ENCODE measurements around the gene SEC61A2.

The SEC61A2 gene

DNA sequence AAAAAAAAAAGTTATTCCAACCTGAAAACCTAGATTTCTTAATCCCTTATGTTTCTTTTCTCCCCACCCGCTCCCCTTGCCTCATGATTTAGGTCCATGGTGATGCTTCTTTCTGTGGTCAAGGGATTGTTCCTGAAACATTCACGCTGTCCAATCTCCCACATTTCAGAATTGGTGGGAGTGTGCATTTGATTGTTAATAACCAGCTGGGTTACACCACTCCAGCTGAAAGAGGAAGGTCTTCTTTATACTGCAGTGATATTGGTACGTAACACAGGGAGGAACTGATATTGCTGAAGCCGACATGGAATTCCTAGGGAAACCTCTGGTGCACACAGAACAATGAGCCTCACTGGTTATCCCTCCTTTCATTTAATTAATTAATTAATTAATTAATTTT is 38.1 kb upstream of the SEC61A2 start:
- TF ChIP-seq TAF1 (IDR thresholded peaks at IDR 0.05; ENCODE audit: borderline replicate concordance, insufficient read depth, low read length) = no peak
- TF ChIP-seq, protein P1, sequence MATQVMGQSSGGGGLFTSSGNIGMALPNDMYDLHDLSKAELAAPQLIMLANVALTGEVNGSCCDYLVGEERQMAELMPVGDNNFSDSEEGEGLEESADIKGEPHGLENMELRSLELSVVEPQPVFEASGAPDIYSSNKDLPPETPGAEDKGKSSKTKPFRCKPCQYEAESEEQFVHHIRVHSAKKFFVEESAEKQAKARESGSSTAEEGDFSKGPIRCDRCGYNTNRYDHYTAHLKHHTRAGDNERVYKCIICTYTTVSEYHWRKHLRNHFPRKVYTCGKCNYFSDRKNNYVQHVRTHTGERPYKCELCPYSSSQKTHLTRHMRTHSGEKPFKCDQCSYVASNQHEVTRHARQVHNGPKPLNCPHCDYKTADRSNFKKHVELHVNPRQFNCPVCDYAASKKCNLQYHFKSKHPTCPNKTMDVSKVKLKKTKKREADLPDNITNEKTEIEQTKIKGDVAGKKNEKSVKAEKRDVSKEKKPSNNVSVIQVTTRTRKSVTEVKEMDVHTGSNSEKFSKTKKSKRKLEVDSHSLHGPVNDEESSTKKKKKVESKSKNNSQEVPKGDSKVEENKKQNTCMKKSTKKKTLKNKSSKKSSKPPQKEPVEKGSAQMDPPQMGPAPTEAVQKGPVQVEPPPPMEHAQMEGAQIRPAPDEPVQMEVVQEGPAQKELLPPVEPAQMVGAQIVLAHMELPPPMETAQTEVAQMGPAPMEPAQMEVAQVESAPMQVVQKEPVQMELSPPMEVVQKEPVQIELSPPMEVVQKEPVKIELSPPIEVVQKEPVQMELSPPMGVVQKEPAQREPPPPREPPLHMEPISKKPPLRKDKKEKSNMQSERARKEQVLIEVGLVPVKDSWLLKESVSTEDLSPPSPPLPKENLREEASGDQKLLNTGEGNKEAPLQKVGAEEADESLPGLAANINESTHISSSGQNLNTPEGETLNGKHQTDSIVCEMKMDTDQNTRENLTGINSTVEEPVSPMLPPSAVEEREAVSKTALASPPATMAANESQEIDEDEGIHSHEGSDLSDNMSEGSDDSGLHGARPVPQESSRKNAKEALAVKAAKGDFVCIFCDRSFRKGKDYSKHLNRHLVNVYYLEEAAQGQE (IDR thresholded peaks at IDR 0.05; ENCODE audit: insufficient read depth in 1 of 2, low read depth in 2 of 2, low read length in 2 of 2) = no peak
- TF ChIP-seq POLR2AphosphoS5 (IDR thresholded peaks at IDR 0.05; ENCODE audit: low read depth, low read length) = no peak
- TF ChIP-seq FOXP2 (optimal IDR thresholded peaks at IDR 0.05; ENCODE audit: borderline replicate concordance, extremely low read depth, extremely low read length, insufficient read depth) = no peak
- no peak for TF ChIP-seq SIN3A (IDR thresholded peaks at IDR 0.05; ENCODE audit: borderline replicate concordance, insufficient read depth, low read length)

DNA sequence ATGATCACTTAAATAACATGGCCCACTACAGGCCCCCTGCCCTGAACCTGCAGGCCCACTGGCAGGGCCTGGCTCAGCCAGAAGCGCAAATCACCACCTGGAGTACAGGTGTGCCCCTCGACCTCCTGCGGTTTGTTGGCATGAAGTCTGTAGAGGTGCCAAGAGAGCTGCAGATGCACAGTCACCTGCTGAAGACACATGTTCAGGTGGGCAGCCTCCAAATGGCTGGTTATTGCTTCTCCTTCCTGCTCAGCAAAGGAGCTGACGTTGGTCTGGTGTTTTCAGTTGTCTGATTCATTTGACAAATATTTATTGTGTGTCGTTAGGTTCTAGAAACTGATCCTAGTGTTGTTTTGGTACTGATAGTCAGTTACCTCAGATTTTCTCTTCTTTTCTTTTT is 31.7 kb upstream of the SEC61A2 start:
- TF ChIP-seq SIN3A (IDR thresholded peaks at IDR 0.05; ENCODE audit: borderline replicate concordance, insufficient read depth, low read length) = no peak
- no peak for TF ChIP-seq TAF1 (IDR thresholded peaks at IDR 0.05; ENCODE audit: borderline replicate concordance, insufficient read depth, low read length)
- no peak for TF ChIP-seq POLR2AphosphoS5 (IDR thresholded peaks at IDR 0.05; ENCODE audit: low read depth, low read length)
- TF ChIP-seq, protein P1 (IDR thresholded peaks at IDR 0.05; ENCODE audit: insufficient read depth in 1 of 2, low read depth in 2 of 2, low read length in 2 of 2) = no peak
- no peak for TF ChIP-seq FOXP2 (optimal IDR thresholded peaks at IDR 0.05; ENCODE audit: borderline replicate concordance, extremely low read depth, extremely low read length, insufficient read depth)

DNA sequence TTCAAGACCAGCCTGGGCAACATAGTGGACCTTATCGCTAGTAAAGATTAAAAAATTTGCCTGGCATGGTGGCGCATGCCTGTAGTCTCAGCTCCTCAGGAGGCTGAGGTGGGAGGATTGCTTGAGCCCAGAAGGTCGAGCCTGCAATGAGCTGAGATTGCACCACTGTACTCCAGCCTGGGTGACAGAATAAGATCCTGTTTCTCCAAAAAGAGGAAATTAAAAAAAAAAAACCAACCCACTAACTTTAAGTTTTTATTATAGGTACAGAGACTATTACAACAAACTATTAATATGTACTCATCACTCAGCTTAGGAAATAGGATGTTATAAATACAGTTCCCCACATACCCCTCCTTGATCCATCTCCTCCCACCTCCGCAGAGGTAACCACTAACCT is 30.5 kb upstream of the SEC61A2 start:
- TF ChIP-seq SIN3A (IDR thresholded peaks at IDR 0.05; ENCODE audit: borderline replicate concordance, insufficient read depth, low read length) (no peak), TAF1 (IDR thresholded peaks at IDR 0.05; ENCODE audit: borderline replicate concordance, insufficient read depth, low read length) (no peak), FOXP2 (optimal IDR thresholded peaks at IDR 0.05; ENCODE audit: borderline replicate concordance, extremely low read depth, extremely low read length, insufficient read depth) (no peak), POLR2AphosphoS5 (IDR thresholded peaks at IDR 0.05; ENCODE audit: low read depth, low read length) (no peak)
- TF ChIP-seq, protein P1 (IDR thresholded peaks at IDR 0.05; ENCODE audit: insufficient read depth in 1 of 2, low read depth in 2 of 2, low read length in 2 of 2) = no peak

DNA sequence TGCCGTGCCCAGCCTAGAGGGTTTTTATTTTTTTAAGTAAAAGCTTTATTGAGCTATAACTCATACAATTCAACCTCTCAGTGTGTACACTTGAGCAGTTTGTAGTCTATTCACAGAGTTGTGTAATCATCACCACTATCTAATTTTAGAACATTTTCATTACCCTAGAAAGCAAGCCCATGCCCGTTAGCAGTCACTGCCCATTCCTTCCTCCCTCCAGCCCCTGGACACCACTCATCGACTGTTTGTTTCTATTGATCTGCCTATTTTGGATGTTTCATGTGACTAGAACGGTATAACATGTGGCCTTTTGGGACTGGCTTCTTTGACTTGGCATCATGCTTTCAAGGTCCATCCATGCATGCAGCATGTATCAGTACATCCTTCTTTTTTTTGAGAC is 25.7 kb upstream of the SEC61A2 start:
- TF ChIP-seq TAF1 (IDR thresholded peaks at IDR 0.05; ENCODE audit: borderline replicate concordance, insufficient read depth, low read length) (no peak), SIN3A (IDR thresholded peaks at IDR 0.05; ENCODE audit: borderline replicate concordance, insufficient read depth, low read length) (no peak), FOXP2 (optimal IDR thresholded peaks at IDR 0.05; ENCODE audit: borderline replicate concordance, extremely low read depth, extremely low read length, insufficient read depth) (no peak), POLR2AphosphoS5 (IDR thresholded peaks at IDR 0.05; ENCODE audit: low read depth, low read length) (no peak)
- TF ChIP-seq, protein P1 (IDR thresholded peaks at IDR 0.05; ENCODE audit: insufficient read depth in 1 of 2, low read depth in 2 of 2, low read length in 2 of 2) = no peak

DNA sequence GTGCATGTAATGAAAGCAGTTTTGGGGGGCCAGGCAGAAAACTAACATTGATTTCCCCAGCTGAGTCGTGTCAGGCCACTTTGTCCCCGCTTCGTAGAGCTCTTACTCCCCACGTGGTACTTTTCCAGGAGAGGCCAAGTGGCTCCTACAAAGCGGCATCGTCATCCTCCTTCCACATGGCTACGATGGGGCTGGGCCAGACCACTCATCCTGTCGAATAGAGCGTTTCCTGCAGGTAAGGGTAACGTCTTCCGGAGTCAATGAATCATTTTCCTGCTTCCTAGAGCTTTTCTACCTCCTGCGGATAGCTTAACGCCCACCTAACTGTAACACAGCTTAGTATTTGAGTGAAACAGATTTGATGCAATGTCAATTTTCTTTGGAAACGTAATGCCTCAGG is 21.7 kb upstream of the SEC61A2 start:
- TF ChIP-seq POLR2AphosphoS5 (IDR thresholded peaks at IDR 0.05; ENCODE audit: low read depth, low read length) = no peak
- no peak for TF ChIP-seq SIN3A (IDR thresholded peaks at IDR 0.05; ENCODE audit: borderline replicate concordance, insufficient read depth, low read length)
- TF ChIP-seq, protein P1 (IDR thresholded peaks at IDR 0.05; ENCODE audit: insufficient read depth in 1 of 2, low read depth in 2 of 2, low read length in 2 of 2) = no peak
- TF ChIP-seq TAF1 (IDR thresholded peaks at IDR 0.05; ENCODE audit: borderline replicate concordance, insufficient read depth, low read length) = no peak
- no peak for TF ChIP-seq FOXP2 (optimal IDR thresholded peaks at IDR 0.05; ENCODE audit: borderline replicate concordance, extremely low read depth, extremely low read length, insufficient read depth)
